Gastroesophageal sphincter (tissue), 4 donors: Measurements from ENCODE around the gene DYSF. TPM values are rescaled to one million over a fixed set of nuclear protein-coding genes. Genes with fewer than 3 reads are reported as not detected.

Source experiments
- ATAC-seq: fragments of 150-250 bp; one replicate; pipeline ENCODE4 v1.9.1; 2016; ENCODE audit warnings: mild to moderate bottlenecking, moderate library complexity
- H3K27ac ChIP-seq, 4 donors: fragments of 200-600 bp; sonication (generic) in 3 of 4; 1 replicate in 3 of 4; 2 replicates in 1 of 4; pipeline ENCODE4 v1.5.1; 2016 to 2019
- H3K27me3 ChIP-seq: fragments of 200-600 bp; sonication (generic); one replicate; pipeline ENCODE4 v1.5.1; 2019
- H3K36me3 ChIP-seq, 2 donors: fragments of 200-600 bp; sonication (generic); one replicate each; pipeline ENCODE4 v1.5.1; 2019; ENCODE audit warnings: control low read depth in 1 of 2
- H3K4me1 ChIP-seq, 3 donors: fragments of 200-600 bp; sonication (generic); 1 replicate in 2 of 3; 2 replicates in 1 of 3; pipeline ENCODE4 v1.5.1; 2016 to 2019; ENCODE audit warnings: control low read depth in 2 of 3
- H3K4me3 ChIP-seq, 2 donors: fragments of 200-600 bp; sonication (generic); one replicate each; pipeline ENCODE4 v1.5.1; 2019; ENCODE audit warnings: mild to moderate bottlenecking in 1 of 2, moderate library complexity in 1 of 2
- H3K9me3 ChIP-seq, 3 donors: fragments of 200-600 bp; sonication (generic); one replicate each; pipeline ENCODE4 v1.5.1; 2017 to 2019; ENCODE audit warnings: control low read depth in 2 of 3
- EP300 ChIP-seq: sonication (generic); formaldehyde crosslinking; IDR thresholded peaks from one replicate; pipeline ENCODE4 v1.6.1; 2017; ENCODE audit warnings: antibody characterized with exemption, mild to moderate bottlenecking
- POLR2A ChIP-seq, 2 donors: fragments of 450-650 bp; IDR thresholded peaks; one replicate each; pipeline ENCODE4 v1.6.1; 2017; ENCODE audit warnings: antibody characterized with exemption in 2 of 2, mild to moderate bottlenecking in 2 of 2, moderate library complexity in 1 of 2
- POLR2AphosphoS5 ChIP-seq: sonication (generic); formaldehyde crosslinking; IDR thresholded peaks from one replicate; pipeline ENCODE4 v1.6.1; 2017; ENCODE audit warnings: antibody characterized with exemption
- WGBS, 2 donors: methylation state at CpG; one replicate each; pipeline ENCODE4 v1.1.5; 2018; ENCODE audit warnings: low coverage in 1 of 2; 5-methylcytosine and 5-hydroxymethylcytosine counted together
- total RNA-seq, 4 donors: library from RNA; depleted of rRNA; stranded (reverse); fragments of >200 nt; gene quantifications; one replicate each; pipeline ENCODE4 v1.1.0, GENCODE V29; 2016
- TF ChIP-seq, protein P1 (sequence below), 4 experiments: fragments of 200-600 bp in 2 of 4; fragments of 450-650 bp in 2 of 4; sonication (generic) in 1 of 4; IDR thresholded peaks; one replicate each; pipeline ENCODE4 v1.5.1; 2017 to 2019; ENCODE audit warnings: antibody characterized with exemption in 4 of 4, mild to moderate bottlenecking in 2 of 4, moderate library complexity in 2 of 4

DYSF gene
- total RNA-seq, 4 donors from 2014 or later = 11.0 to 50.1 (median 17.4) TPM

DNA sequence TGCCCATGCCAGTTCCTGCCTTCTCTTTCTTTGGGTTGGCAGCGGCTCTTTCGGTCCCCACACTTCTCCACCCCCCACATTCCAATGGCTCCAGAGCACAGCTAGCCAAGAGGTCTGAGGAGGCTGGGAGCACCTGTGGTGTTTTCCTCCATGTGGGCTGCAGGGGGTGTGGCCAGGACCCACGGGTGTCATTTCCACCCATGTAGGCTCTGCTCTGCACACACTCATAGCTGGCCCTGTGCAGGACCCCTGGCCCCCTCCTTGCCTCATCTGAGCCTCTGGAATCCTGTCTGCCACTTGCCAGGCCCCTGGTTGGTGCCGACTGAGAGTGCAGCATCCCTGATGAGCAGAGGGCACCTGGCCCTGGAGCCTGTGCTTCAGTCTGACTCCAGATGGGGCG, 46.3 kb downstream of the DYSF start:
- H3K9me3 ChIP-seq = no peaks in the 10 kb centered on the region
- H3K36me3 ChIP-seq = peaks cover 0 to 4% of the 10 kb centered on the region in 2 donors
- no peak overlapping the region for H3K4me3 ChIP-seq
- WGBS, 2 donors = 0 to 33% methylated on average over 1 of the region's 5 CpGs
- ATAC-seq = no peak
- H3K27me3 ChIP-seq = no peaks in the 10 kb centered on the region
- TF ChIP-seq EP300 (no peak), POLR2A (IDR thresholded peaks at IDR 0.05) (no peak), POLR2AphosphoS5 (no peak)
- peak overlapping the region in 3 of 4 donors; percentile 32 to 67 (median 64) for H3K27ac ChIP-seq
- peaks cover 0 to 44% (median 0%) of the 10 kb centered on the region in 3 donors for H3K4me1 ChIP-seq

DNA sequence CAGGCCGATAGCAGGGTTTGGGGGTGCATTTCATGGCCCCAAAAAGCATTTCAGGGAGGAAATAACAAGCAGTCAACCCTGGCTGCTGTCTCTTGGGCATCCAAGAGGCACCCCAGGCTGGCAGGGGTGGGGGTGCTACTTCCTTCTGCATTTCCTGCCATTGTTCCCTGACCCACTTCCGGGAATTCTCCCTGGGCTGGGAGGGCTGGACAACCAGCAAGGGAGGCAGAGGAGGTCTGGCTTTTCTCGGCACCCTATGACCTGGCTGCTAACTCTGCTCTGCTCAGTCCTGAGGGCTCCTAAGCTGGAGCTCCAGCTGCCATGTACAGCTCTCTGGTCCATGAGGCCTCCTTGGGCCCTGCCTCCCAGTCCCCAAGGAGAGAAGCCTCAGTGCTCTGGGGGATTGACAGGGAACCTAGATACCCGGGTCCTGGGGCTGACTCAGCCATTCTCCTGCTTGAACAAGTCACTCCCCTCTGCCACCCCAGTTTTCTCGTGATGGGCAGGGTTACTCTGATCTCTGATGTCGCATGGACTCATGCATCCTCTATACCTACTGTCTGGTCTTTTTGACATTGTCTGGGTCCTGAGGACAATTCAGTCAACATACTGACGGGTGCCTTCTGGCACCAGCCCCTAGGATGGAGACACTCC, 47.2 kb downstream of the DYSF start:
- 69% methylated on average over 4 of the region's 7 CpGs; no CpG with 5 or more reads in 1 of the 2 donors for WGBS, 2 donors
- H3K4me1 ChIP-seq = peaks cover 0 to 52% (median 3%) of the 10 kb centered on the region in 3 donors
- H3K4me3 ChIP-seq = no peak overlapping the region
- TF ChIP-seq POLR2A (IDR thresholded peaks at IDR 0.05) (no peak), POLR2AphosphoS5 (peak; percentile 10), EP300 (no peak)
- TF ChIP-seq, protein P1, sequence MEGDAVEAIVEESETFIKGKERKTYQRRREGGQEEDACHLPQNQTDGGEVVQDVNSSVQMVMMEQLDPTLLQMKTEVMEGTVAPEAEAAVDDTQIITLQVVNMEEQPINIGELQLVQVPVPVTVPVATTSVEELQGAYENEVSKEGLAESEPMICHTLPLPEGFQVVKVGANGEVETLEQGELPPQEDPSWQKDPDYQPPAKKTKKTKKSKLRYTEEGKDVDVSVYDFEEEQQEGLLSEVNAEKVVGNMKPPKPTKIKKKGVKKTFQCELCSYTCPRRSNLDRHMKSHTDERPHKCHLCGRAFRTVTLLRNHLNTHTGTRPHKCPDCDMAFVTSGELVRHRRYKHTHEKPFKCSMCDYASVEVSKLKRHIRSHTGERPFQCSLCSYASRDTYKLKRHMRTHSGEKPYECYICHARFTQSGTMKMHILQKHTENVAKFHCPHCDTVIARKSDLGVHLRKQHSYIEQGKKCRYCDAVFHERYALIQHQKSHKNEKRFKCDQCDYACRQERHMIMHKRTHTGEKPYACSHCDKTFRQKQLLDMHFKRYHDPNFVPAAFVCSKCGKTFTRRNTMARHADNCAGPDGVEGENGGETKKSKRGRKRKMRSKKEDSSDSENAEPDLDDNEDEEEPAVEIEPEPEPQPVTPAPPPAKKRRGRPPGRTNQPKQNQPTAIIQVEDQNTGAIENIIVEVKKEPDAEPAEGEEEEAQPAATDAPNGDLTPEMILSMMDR (IDR thresholded peaks at IDR 0.05) = no peak
- H3K27me3 ChIP-seq = no peaks in the 10 kb centered on the region
- no peaks in the 10 kb centered on the region for H3K36me3 ChIP-seq
- peak overlapping the region in 3 of 4 donors; percentile 32 to 67 (median 64) for H3K27ac ChIP-seq
- no peaks in the 10 kb centered on the region for H3K9me3 ChIP-seq
- ATAC-seq = peak; percentile 35

DNA sequence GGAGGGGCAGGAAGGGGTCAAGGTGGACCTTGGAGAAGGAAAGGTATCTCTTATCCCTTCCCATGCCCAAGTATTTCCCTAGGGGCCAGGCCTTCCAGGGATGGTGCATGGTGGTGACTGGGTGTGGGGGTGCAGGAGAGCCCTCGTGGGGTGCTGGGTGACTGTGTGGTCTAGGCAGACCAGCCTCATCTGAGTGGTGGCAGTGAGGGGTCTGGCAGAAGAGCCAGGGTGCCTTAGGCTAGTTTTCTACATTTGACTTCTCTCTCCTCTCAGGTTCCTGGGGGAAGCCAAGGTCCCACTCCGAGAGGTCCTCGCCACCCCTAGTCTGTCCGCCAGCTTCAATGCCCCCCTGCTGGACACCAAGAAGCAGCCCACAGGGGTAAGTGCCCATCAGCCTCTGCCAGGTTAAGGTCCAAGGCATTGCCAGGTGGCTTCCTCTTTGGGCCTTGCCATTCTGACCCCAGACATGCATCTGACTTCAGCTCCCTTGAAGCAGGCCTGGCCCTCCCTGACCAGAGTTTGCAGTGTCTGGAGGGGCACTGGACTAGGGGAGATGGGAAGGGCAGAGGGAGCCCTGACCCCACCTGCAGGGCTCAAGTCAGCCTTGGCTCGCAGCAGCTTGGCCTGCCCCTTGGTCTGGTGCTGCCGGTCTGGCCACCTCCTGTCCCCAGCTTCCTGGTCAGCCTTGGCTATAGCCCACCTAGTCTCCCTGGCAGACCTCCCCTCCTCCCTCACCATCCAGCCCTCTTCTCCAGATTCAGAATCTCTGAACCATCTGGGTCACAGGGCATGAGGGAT, 49.8 kb downstream of the DYSF start:
- Histone ChIP-seq H3K4me3 (no peak overlapping the region), H3K27ac (peak overlapping the region in 2 of 4 donors; percentile 57 to 69), H3K36me3 (no peaks in the 10 kb centered on the region), H3K27me3 (no peaks in the 10 kb centered on the region), H3K9me3 (no peaks in the 10 kb centered on the region), H3K4me1 (peaks cover 0 to 54% (median 3%) of the 10 kb centered on the region in 3 donors)
- no peak for TF ChIP-seq POLR2A (IDR thresholded peaks at IDR 0.05)
- TF ChIP-seq, protein P1 (IDR thresholded peaks at IDR 0.05) = no peak
- TF ChIP-seq POLR2AphosphoS5 = no peak
- no peak for TF ChIP-seq EP300
- ATAC-seq = peak; percentile 8
- 100% methylated on average over 2 to 3 of the region's 6 CpGs for WGBS, 2 donors

DNA sequence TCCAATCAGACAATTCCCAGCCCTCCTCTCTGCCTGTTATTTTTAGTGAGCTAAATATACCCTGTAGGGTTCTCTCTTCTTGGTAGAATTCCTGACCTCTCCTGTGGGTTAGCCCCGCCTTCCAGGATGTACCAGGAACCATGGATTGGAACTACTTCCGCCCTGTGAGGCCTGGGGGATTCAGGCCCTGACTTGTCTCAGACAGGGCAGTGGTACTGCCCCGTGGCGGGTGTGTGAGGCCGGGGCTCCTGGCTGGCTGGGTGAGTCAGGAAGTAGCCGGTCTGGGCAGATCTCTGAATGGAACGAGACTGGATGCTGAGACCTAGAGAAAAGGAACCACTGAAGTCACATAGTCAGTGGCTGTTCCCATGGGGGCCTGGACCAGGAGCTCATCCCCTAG, 50.5 kb downstream of the DYSF start:
- Histone ChIP-seq H3K27ac (peak overlapping the region in 2 of 4 donors; percentile 57 to 69), H3K27me3 (no peaks in the 10 kb centered on the region), H3K4me1 (peaks cover 0 to 47% (median 3%) of the 10 kb centered on the region in 3 donors), H3K36me3 (no peaks in the 10 kb centered on the region), H3K4me3 (no peak overlapping the region), H3K9me3 (no peaks in the 10 kb centered on the region)
- 72% methylated on average over 2 of the region's 7 CpGs; no CpG with 5 or more reads in 1 of the 2 donors for WGBS, 2 donors
- peak; percentile 64 for ATAC-seq
- no peak for TF ChIP-seq POLR2AphosphoS5
- no peak for TF ChIP-seq EP300
- no peak for TF ChIP-seq POLR2A (IDR thresholded peaks at IDR 0.05)
- TF ChIP-seq, protein P1 (IDR thresholded peaks at IDR 0.05) = no peak

DNA sequence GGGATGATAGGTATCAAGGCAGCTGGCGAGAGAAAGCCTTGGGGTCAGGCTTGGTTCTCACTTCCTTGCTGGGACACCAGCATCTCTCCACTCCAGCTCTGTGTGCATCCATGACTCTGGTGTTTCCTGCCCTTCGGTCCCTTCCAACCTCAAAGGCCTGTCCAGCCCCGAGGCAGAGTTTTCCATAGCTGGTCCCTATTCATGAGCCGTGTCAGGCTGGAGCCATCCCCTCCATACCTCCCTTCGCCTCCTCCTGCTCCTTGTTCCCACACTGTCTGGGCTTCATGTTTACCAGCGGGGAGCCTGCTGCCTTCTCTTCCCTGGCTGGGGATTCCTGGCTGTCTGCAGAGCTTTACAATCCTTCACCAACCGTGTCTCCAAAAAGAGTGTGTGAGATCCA, 51.2 kb downstream of the DYSF start:
- no peak for TF ChIP-seq EP300
- TF ChIP-seq, protein P1 (IDR thresholded peaks at IDR 0.05) = no peak
- no peak for TF ChIP-seq POLR2AphosphoS5
- TF ChIP-seq POLR2A (IDR thresholded peaks at IDR 0.05) = no peak
- Histone ChIP-seq H3K27ac (peak overlapping the region in 1 of 4 donors; percentile 57), H3K36me3 (no peaks in the 10 kb centered on the region), H3K4me1 (peaks cover 0 to 40% (median 3%) of the 10 kb centered on the region in 3 donors), H3K27me3 (no peaks in the 10 kb centered on the region), H3K4me3 (no peak overlapping the region), H3K9me3 (no peaks in the 10 kb centered on the region)
- ATAC-seq = no peak
- 80 to 85% methylated on average over 2 to 4 of the region's 7 CpGs for WGBS, 2 donors
